Stimulated activated naive CD4-positive, alpha-beta T cell (primary cell): ENCODE measurements around the gene GJC2.
"Not testable (repeated sequence)": the region's sequence is repeated elsewhere in the genome, so short reads cannot be mapped to it uniquely, and the experiment has no call there.

Experiments
- DNase-seq, 6 experiments: peaks; one replicate each; lab custom pipeline; 2025; lab: John Stamatoyannopoulos, UW

GJC2 gene

GRCh38 chr1:228149406-228150119, at the start of gene GJC2:
GJC2 (plus strand) TSS chr1:228149930; CDS start chr1:228157759, 7,829 bp downstream.
- DNase-seq = no peak

GRCh38 chr1:228100822-228101613, 48.7 kb upstream of the GJC2 start:
- DNase-seq = no peak

GRCh38 chr1:228101614-228101993, 48.1 kb upstream of the GJC2 start:
- DNase-seq = no peak

GRCh38 chr1:228101994-228102790, 47.5 kb upstream of the GJC2 start:
- DNase-seq = peak in 5 of 6 experiments; percentile 48 to 64 (median 62)

- peak; percentile 89 to 94 (median 92) for DNase-seq
These were observed 46.7 kb upstream of the GJC2 start, which contains the start of gene C1orf35 for GRCh38 chr1:228102791-228103620. C1orf35 (minus strand) TSS chr1:228103325; CDS start chr1:228103227, 98 bp downstream.

- DNase-seq = no peak
These were observed 45.0 kb upstream of the GJC2 start for GRCh38 chr1:228104526-228105269.

- no peak for DNase-seq
These were observed 44.3 kb upstream of the GJC2 start for GRCh38 chr1:228105270-228105995.

- DNase-seq = no peak
These were observed 43.5 kb upstream of the GJC2 start for GRCh38 chr1:228105996-228106799.

- no peak for DNase-seq
These were observed 43.0 kb upstream of the GJC2 start for GRCh38 chr1:228106800-228107054.

GRCh38 chr1:228107636-228108035, 42.1 kb upstream of the GJC2 start:
- DNase-seq = no peak

GRCh38 chr1:228108055-228108690, 41.6 kb upstream of the GJC2 start:
- no peak for DNase-seq

GRCh38 chr1:228108742-228109072, 41.0 kb upstream of the GJC2 start:
- no peak for DNase-seq

- DNase-seq = peak; percentile 95 to 99 (median 98)
These were observed 40.4 kb upstream of the GJC2 start, which contains the start of gene MRPL55 for GRCh38 chr1:228109073-228109961. MRPL55 (minus strand) TSS chr1:228109299; CDS start chr1:228108260, 1,039 bp downstream.

- DNase-seq = no peak
These were observed 39.7 kb upstream of the GJC2 start for GRCh38 chr1:228109962-228110488.

GRCh38 chr1:228110556-228110955, 39.2 kb upstream of the GJC2 start:
- DNase-seq = no peak

GRCh38 chr1:228111315-228111714, 38.4 kb upstream of the GJC2 start:
- not testable (repeated sequence) for DNase-seq

- no peak for DNase-seq
These were observed 37.6 kb upstream of the GJC2 start for GRCh38 chr1:228112167-228112566.

GRCh38 chr1:228112617-228113016, 37.1 kb upstream of the GJC2 start:
- DNase-seq = no peak
